Erythroblast (primary cell): Measurements from ENCODE around the gene ZNF254.
"Not testable (repeated sequence)": the region's sequence is repeated elsewhere in the genome, so short reads cannot be mapped to it uniquely, and the experiment has no call there.

ENCODE experiments used
- GATA1 ChIP-seq: IDR thresholded peaks from 2 replicates; pipeline ENCODE4 v1.6.1; 2011; ENCODE audit warnings: low read depth, mild to moderate bottlenecking, control low read depth, low read length, moderate library complexity
- POLR2A ChIP-seq: IDR thresholded peaks from 2 replicates; pipeline ENCODE4 v1.6.1; 2011; ENCODE audit warnings: mild to moderate bottlenecking, low read length

DNA sequence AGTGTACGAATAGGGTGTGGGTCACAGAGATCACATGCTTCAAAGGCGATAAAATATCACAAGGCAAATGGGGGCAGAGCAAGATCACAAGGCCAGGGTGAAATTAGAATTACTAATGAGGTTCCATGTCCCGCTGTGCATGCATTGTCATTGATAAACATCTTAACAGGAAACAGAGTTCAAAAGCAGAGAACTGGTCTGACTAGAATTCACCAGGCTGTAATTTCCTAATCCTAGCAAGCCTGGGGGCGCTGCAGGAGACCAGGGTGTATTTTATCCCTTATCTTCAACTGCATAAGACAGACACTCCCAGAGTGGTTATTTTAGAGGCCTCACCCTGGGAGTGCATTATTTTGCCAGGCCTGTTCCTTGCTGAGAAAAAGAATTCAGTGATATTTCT lies 11.5 kb upstream of the ZNF254 start:
- TF ChIP-seq POLR2A, GATA1: not testable (repeated sequence)
